ENCODE measurements around the gene MRPS23. TPM values are rescaled to one million over a fixed set of nuclear protein-coding genes. Genes with fewer than 3 reads are reported as not detected.

The MRPS23 gene
- total and polyA plus RNA-seq, 2 of the 8 experiments (the other 6 are each of a cell fraction or from before 2014, with no cell fraction given) = 38.6 to 60.4 TPM

DNA sequence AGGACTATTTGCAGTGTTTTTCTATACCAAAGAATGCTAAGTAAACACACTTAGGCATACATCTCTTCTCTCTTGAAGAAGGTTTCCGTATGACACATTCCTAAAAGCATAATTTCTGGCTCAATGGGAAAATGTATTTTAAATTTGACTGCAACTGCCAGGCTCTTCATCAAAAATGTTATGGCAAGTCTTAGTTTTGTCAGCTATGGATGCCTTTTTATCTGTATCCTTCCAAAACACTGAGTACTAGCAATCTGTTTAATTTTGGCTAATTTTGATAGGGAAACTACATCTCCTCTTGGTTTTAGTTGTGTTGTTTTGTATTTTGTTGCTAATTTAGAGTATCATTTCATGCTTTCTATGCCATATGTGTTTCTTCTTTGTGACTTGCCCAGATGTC lies 35.4 kb downstream of the MRPS23 start:
- POLR2A ChIA-PET (ENCODE audit: partially characterized antibody) = no interaction called here
- H2BK12ac ChIP-seq (ENCODE audit: low read depth, low read length) = no peak overlapping the region
- H2BK120ac ChIP-seq (replicated peaks; ENCODE audit: low read depth, low read length) = no peak overlapping the region
- H3K4me3 ChIP-seq (ENCODE audit: extremely low read depth in 1 of 4, insufficient read depth in 2 of 4, low read depth in 3 of 4, low read length in 4 of 4) = no peak overlapping the region
- H3K9ac ChIP-seq (replicated peaks in 1 of 4; ENCODE audit: extremely low read depth in 1 of 4, low read depth in 3 of 4, low read length in 3 of 4) = no peak overlapping the region
- H4K91ac ChIP-seq (replicated peaks; ENCODE audit: insufficient read length, low read length) = no peak overlapping the region
- no peaks in the 10 kb centered on the region for H4K20me1 ChIP-seq (replicated peaks in 1 of 2; ENCODE audit: control insufficient read depth in 1 of 2, insufficient read depth in 2 of 2, low read length in 2 of 2)
- no peak overlapping the region for H2BK20ac ChIP-seq (ENCODE audit: low read length)
- H4K8ac ChIP-seq (ENCODE audit: extremely low read depth, insufficient read depth, low read length) = no peak overlapping the region
- H3K4me1 ChIP-seq (replicated peaks in 1 of 4; ENCODE audit: control insufficient read depth in 3 of 4, insufficient read depth in 4 of 4, low read length in 3 of 4) = no peaks in the 10 kb centered on the region; a peak in 1 of 7 replicates
- H3K79me1 ChIP-seq (ENCODE audit: low read depth, low read length) = no peaks in the 10 kb centered on the region
- H3K79me2 ChIP-seq (ENCODE audit: control insufficient read depth in 1 of 2, insufficient read depth in 2 of 2, low read length in 2 of 2) = no peaks in the 10 kb centered on the region
- no peaks in the 10 kb centered on the region for H3K9me3 ChIP-seq (ENCODE audit: insufficient read depth in 2 of 2, low read depth in 1 of 2, low read length in 1 of 2)
- H3K56ac ChIP-seq (replicated peaks; ENCODE audit: insufficient read length, low read depth, low read length) = no peak overlapping the region
- no peak for DNase-seq (ENCODE audit: low read depth in 1 of 2, low spot score in 2 of 2)
- H2AK5ac ChIP-seq (ENCODE audit: low read depth, low read length) = no peak overlapping the region
- 88% methylated on average over 1 of the region's 1 CpG; no CpG with 5 or more reads in 1 of the 2 experiments for WGBS, 2 experiments (ENCODE audit: extremely low coverage in 1 of 2, insufficient coverage in 1 of 2, insufficient read length in 1 of 2, insufficient replicate concordance in 2 of 2, low coverage in 1 of 2, low lambda C conversion rate in 2 of 2, missing lambda C conversion rate in 1 of 2)
- H4K5ac ChIP-seq (ENCODE audit: insufficient read length, low read depth, low read length) = no peak overlapping the region
- H3K27me3 ChIP-seq (replicated peaks in 1 of 4; ENCODE audit: control insufficient read depth in 3 of 4, extremely low read depth in 1 of 4, insufficient read depth in 3 of 4, low read length in 3 of 4) = no peaks in the 10 kb centered on the region; a peak in 1 of 7 replicates
- no peak overlapping the region for H2BK15ac ChIP-seq (ENCODE audit: low read length)
- no peak overlapping the region for H2BK5ac ChIP-seq (ENCODE audit: low read depth, low read length)
- no peaks in the 10 kb centered on the region for H3K36me3 ChIP-seq (ENCODE audit: control insufficient read depth in 2 of 4, insufficient read depth in 4 of 4, low read length in 3 of 4)
- H3K14ac ChIP-seq (ENCODE audit: insufficient read length) = no peak overlapping the region
- H3K4ac ChIP-seq (replicated peaks; ENCODE audit: insufficient read length, low read depth, low read length) = no peak overlapping the region
- H2AFZ ChIP-seq (ENCODE audit: low read length) = no peak overlapping the region
- H3K23me2 ChIP-seq (ENCODE audit: low read depth, low read length) = no peaks in the 10 kb centered on the region
- no peak for FAIRE-seq
- H3K18ac ChIP-seq (ENCODE audit: extremely low read depth, low read length) = no peak overlapping the region
- CTCF ChIA-PET (ENCODE audit: partially characterized antibody) = interaction anchor here (1.1 kb wide), 1 partner anchor 19 kb away, joined by 6 read pairs; no protein-coding TSS in a partner anchor
- H3K4me2 ChIP-seq (ENCODE audit: insufficient read depth in 1 of 2, low read depth in 2 of 2, low read length in 2 of 2) = no peak overlapping the region
- no peak overlapping the region for H3K27ac ChIP-seq (ENCODE audit: low read depth, low read length)
- no peak overlapping the region for H3K23ac ChIP-seq (ENCODE audit: insufficient read length)
- TF ChIP-seq CEBPB (IDR thresholded peaks at IDR 0.05; ENCODE audit: low read depth, low read length) (no peak), SP2 (IDR thresholded peaks at IDR 0.05; ENCODE audit: low read length) (no peak), JUN (IDR thresholded peaks at IDR 0.05; ENCODE audit: low read depth, low read length) (no peak), RAD21 (IDR thresholded peaks at IDR 0.05 in 1 of 2, conservative IDR thresholded peaks at IDR 0.05 in 1 of 2; ENCODE audit: low read depth in 2 of 2, low read length in 2 of 2) (no peak), YY1 (IDR thresholded peaks at IDR 0.05; ENCODE audit: low read depth, low read length) (no peak), TAF7 (optimal IDR thresholded peaks at IDR 0.05; ENCODE audit: borderline replicate concordance, low read depth, low read length) (no peak), POU5F1 (IDR thresholded peaks at IDR 0.05; ENCODE audit: low read depth, low read length) (no peak), CBX8 (IDR thresholded peaks at IDR 0.05; ENCODE audit: borderline replicate concordance, low read depth, low read length) (no peak), POLR2AphosphoS5 (IDR thresholded peaks at IDR 0.05; ENCODE audit: low read depth, low read length) (no peak), SUZ12 (IDR thresholded peaks at IDR 0.05; ENCODE audit: low read length) (no peak), RFX5 (IDR thresholded peaks at IDR 0.05; ENCODE audit: borderline replicate concordance, low read depth, low read length) (no peak)
- TF ChIP-seq, protein P1, sequence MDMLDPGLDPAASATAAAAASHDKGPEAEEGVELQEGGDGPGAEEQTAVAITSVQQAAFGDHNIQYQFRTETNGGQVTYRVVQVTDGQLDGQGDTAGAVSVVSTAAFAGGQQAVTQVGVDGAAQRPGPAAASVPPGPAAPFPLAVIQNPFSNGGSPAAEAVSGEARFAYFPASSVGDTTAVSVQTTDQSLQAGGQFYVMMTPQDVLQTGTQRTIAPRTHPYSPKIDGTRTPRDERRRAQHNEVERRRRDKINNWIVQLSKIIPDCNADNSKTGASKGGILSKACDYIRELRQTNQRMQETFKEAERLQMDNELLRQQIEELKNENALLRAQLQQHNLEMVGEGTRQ (IDR thresholded peaks at IDR 0.05; ENCODE audit: low read length) = no peak
- TF ChIP-seq, protein P2, sequence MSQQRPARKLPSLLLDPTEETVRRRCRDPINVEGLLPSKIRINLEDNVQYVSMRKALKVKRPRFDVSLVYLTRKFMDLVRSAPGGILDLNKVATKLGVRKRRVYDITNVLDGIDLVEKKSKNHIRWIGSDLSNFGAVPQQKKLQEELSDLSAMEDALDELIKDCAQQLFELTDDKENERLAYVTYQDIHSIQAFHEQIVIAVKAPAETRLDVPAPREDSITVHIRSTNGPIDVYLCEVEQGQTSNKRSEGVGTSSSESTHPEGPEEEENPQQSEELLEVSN (IDR thresholded peaks at IDR 0.05) = no peak
